Measurements from ENCODE around the gene MLN.

Gene MLN

GRCh38 chr6:33823806-33824205 lies 20.0 kb upstream of the MLN start:
- Histone ChIP-seq H3K4me2 (ENCODE audit: low read depth, low read length) (no peak overlapping the region), H3K79me2 (ENCODE audit: low read length) (no peaks in the 10 kb centered on the region), H3K27me3 (replicated peaks; ENCODE audit: insufficient read depth, low read length) (peaks cover 91% of the 10 kb centered on the region), H3K4me3 (ENCODE audit: low read length) (no peak overlapping the region), H3K9me2 (replicated peaks; ENCODE audit: insufficient read depth, low read length) (no peaks in the 10 kb centered on the region), H3F3A (ENCODE audit: insufficient read depth, low read length) (no peaks in the 10 kb centered on the region), H3K9ac (ENCODE audit: low read length) (no peak overlapping the region), H2AFZ (ENCODE audit: low read length) (no peak overlapping the region), H3K4me1 (ENCODE audit: low read length) (no peaks in the 10 kb centered on the region), H3K36me3 (replicated peaks; ENCODE audit: insufficient read depth, low read length) (no peaks in the 10 kb centered on the region), H4K20me1 (ENCODE audit: insufficient read depth, low read length) (no peaks in the 10 kb centered on the region), H3K9me3 (replicated peaks; ENCODE audit: insufficient read depth, low read length) (no peaks in the 10 kb centered on the region), H3K27ac (ENCODE audit: low read length) (no peak overlapping the region)
- DNase-seq, result no peak
- no peak for TF ChIP-seq CTCF (IDR thresholded peaks at IDR 0.05; ENCODE audit: low read length)
- TF ChIP-seq EZH2phosphoT487 (IDR thresholded peaks at IDR 0.05; ENCODE audit: low read length), result no peak
- TF ChIP-seq EZH2 (optimal IDR thresholded peaks at IDR 0.05; ENCODE audit: low read depth, low read length), result no peak

GRCh38 chr6:33822575-33823395 lies 19.0 kb upstream of the MLN start:
- H3K27ac ChIP-seq (ENCODE audit: low read length), result no peak overlapping the region
- DNase-seq, result no peak
- H2AFZ ChIP-seq (ENCODE audit: low read length), result no peak overlapping the region
- H3K9me2 ChIP-seq (replicated peaks; ENCODE audit: insufficient read depth, low read length), result no peaks in the 10 kb centered on the region
- H4K20me1 ChIP-seq (ENCODE audit: insufficient read depth, low read length), result no peaks in the 10 kb centered on the region
- no peak overlapping the region for H3K9ac ChIP-seq (ENCODE audit: low read length)
- TF ChIP-seq CTCF (IDR thresholded peaks at IDR 0.05; ENCODE audit: low read length) (peak; percentile 33), EZH2phosphoT487 (IDR thresholded peaks at IDR 0.05; ENCODE audit: low read length) (no peak)
- peaks cover 91% of the 10 kb centered on the region for H3K27me3 ChIP-seq (replicated peaks; ENCODE audit: insufficient read depth, low read length)
- no peaks in the 10 kb centered on the region for H3K36me3 ChIP-seq (replicated peaks; ENCODE audit: insufficient read depth, low read length)
- no peaks in the 10 kb centered on the region for H3K79me2 ChIP-seq (ENCODE audit: low read length)
- no peaks in the 10 kb centered on the region for H3K4me1 ChIP-seq (ENCODE audit: low read length)
- H3F3A ChIP-seq (ENCODE audit: insufficient read depth, low read length), result no peaks in the 10 kb centered on the region
- no peak overlapping the region for H3K4me3 ChIP-seq (ENCODE audit: low read length)
- no peak overlapping the region for H3K4me2 ChIP-seq (ENCODE audit: low read depth, low read length)
- no peaks in the 10 kb centered on the region for H3K9me3 ChIP-seq (replicated peaks; ENCODE audit: insufficient read depth, low read length)

- DNase-seq, result no peak
- no peaks in the 10 kb centered on the region for H3K4me1 ChIP-seq (ENCODE audit: low read length)
- H3K27me3 ChIP-seq (replicated peaks; ENCODE audit: insufficient read depth, low read length), result peaks cover 91% of the 10 kb centered on the region
- TF ChIP-seq EZH2phosphoT487 (IDR thresholded peaks at IDR 0.05; ENCODE audit: low read length) (no peak), CTCF (IDR thresholded peaks at IDR 0.05; ENCODE audit: low read length) (no peak), EZH2 (optimal IDR thresholded peaks at IDR 0.05; ENCODE audit: low read depth, low read length) (no peak)
- no peak overlapping the region for H3K4me3 ChIP-seq (ENCODE audit: low read length)
- H3K4me2 ChIP-seq (ENCODE audit: low read depth, low read length), result no peak overlapping the region
- H3K27ac ChIP-seq (ENCODE audit: low read length), result no peak overlapping the region
- no peaks in the 10 kb centered on the region for H3K36me3 ChIP-seq (replicated peaks; ENCODE audit: insufficient read depth, low read length)
- H3K9ac ChIP-seq (ENCODE audit: low read length), result no peak overlapping the region
- no peaks in the 10 kb centered on the region for H3F3A ChIP-seq (ENCODE audit: insufficient read depth, low read length)
- no peaks in the 10 kb centered on the region for H3K79me2 ChIP-seq (ENCODE audit: low read length)
- H2AFZ ChIP-seq (ENCODE audit: low read length), result no peak overlapping the region
- H4K20me1 ChIP-seq (ENCODE audit: insufficient read depth, low read length), result no peaks in the 10 kb centered on the region
- H3K9me3 ChIP-seq (replicated peaks; ENCODE audit: insufficient read depth, low read length), result no peaks in the 10 kb centered on the region
- H3K9me2 ChIP-seq (replicated peaks; ENCODE audit: insufficient read depth, low read length), result no peaks in the 10 kb centered on the region
These were observed 17.1 kb upstream of the MLN start for GRCh38 chr6:33820784-33821520.
